ENCODE data around the gene CASP3.
"Not testable (repeated sequence)": the region's sequence is repeated elsewhere in the genome, so short reads cannot be mapped to it uniquely, and the experiment has no call there.

CASP3 gene

DNA sequence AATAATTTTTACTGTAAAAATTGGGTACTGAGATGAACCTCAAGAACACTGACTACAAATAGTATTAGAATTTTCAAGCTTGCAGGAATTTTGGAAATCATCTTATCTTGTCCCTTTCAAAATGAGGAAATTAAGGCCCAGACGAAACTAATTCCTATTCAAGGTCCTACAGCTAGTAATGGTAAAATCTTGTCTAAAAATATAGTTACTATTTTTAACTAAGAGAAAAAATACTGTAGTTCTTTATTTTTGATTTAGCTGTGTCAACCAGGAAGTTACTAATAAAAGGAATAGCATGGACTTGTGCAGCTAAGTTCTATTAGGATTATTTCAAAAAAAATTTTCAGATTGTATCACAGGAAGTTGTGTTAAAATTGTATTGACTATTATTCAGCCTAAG is 13.0 kb upstream of the CASP3 start:
- DNase-seq = no peak

DNA sequence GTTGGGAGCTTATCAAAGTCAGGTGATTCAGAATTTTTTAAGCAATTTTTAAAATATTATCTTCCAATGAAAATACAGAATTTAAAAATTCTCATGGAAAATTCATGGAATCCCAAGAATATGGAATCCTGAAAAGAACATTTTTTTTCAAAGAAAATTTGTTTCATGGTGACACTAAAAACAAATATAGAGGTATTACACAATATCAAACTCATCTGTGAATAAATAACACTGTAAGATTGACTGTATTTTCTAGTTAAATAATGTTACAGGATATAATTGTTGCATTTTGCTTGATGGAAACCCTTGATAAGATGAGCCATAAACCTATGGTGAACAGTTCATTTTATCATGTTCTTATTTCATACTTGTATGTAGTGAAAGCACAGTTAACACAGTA is 11.7 kb upstream of the CASP3 start:
- no peak for DNase-seq

DNA sequence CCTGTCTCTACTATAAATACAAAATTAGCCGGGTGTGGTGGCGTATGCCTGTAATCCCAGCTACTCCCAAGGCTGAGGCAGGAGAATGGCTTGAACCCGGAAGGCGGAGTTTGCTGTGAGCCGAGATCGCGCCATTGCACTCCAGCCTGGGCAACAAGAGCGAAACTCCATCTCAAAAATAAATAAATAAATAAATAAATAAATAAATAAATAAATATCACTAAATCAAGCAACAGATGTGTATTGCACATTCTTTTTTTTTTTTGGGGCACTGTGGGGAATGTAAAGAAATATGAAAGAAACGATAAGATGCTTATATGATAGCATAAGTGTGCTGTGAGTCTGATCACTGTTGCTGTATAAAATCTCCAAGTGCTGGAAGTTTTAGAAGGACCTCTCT is 8.6 kb upstream of the CASP3 start:
- not testable (repeated sequence) for DNase-seq

DNA sequence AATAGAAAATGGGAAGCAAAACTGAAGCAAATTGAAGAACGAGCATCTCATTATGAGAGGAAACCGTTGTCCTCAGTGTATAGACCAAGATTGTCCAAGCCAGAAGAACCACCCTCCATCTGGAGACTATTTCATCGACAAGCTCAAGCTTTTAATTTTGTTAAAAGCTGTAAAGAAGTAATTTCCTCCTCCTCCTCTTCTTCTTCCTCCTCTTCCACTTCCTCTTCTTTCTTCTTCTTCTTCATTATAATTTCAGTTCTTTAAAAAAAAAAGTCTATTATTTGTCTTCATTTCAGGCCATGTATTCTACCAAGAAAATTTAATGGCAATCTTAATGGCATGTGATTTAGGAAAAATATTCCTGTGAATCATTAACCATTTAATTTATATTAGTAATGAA is 7.9 kb upstream of the CASP3 start:
- DNase-seq = no peak

DNA sequence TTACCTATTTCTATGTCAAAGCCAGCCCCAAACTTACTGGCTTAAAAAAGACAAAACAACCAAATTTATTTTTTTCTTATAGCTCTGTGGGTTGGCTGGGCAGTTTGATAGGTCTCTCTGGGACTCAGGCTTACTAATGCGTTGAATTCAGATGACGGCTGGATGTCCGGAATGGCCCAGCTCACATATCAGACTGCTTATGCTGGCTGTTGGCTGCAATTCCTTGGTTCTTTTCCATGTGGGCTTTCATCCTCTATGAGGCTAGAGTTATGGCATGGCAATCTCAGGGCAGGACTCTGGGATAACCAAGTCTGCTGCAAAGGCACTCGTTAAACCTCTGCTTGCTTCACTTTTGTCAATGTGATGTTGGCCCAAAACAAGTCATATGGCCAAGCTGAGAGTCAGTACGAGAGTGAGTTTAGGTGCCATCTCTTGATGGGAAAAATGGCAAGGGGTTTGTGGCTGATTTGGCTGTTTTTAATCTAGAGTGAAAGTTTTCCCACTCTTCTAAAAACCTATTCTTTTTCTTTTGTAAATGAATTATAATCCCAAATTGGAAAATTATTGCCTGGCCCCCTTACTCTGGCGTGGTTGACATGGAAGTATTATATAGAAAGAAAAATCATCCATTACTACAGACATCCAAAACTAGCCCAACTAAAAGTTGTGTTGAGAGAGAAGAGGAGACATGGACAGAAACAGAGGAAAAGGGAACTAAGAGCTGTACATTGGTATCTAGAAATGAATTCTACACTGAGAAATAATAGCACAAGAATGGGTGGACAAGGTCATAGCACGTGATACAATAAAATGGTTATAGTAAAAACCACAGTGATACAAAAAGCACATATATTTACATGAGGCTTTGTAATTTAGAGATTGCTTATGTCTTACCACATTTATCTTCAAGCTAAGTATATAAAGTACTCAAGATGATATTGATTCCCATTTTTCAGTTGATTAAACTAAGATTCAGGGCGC is 6.9 kb upstream of the CASP3 start:
- DNase-seq = no peak

DNA sequence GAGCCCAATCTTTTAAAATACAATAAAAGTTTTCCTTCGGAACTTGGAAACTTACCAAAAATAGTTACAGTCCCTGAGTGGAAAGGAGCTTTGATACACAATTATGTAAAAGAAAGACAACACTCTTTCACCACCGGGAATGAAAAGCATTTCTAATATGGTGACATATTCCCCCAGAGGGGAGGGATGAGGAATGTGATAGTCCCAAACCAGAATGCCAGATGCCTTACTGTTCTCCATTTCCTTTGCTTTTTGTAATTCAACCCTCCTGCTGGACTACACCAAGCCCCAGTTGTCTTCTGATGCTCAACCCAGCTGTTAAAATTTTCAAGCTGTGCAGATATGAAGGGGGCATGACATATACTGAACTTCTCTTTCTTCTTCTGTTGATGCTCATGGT is 4.4 kb upstream of the CASP3 start:
- DNase-seq = no peak

DNA sequence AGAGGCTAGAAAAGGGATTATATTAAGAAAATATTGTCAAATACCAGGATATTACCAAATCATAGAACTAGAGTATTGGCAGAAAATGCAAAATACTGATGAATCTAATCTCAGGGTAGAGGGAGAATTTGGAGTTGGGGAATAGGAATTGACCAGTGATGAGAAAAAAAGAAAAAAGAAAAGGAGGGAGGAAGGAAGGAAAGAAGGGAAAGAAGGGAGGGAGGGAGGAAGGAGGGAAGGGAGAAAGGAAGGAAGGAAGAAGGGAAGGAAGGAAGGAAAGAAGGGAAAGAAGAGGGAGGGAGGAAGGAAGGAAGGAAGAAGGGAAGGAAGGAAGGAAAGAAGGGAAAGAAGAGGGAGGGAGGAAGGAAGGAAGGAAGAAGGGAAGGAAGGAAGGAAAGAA is 3.4 kb upstream of the CASP3 start:
- DNase-seq = not testable (repeated sequence)

DNA sequence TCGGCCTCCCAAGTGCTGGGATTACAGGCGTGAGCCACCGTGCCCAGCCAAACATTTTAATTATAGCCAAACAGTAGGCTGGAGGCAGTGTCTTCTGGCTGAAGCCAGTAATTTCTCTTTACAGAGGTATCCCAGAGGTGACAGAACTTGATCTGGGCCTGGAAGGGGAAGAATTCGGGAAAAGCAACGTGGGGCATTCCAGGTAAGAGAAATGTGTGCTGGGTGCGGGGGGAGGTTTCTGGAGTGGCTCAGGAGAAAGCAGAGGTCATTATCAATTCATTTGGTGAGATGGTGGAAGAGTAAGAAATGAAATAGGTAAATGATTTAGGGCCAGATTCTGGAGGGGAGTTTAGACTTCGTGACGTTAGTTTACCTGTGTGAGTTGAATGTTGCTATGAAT is 2.7 kb upstream of the CASP3 start:
- no peak for DNase-seq

DNA sequence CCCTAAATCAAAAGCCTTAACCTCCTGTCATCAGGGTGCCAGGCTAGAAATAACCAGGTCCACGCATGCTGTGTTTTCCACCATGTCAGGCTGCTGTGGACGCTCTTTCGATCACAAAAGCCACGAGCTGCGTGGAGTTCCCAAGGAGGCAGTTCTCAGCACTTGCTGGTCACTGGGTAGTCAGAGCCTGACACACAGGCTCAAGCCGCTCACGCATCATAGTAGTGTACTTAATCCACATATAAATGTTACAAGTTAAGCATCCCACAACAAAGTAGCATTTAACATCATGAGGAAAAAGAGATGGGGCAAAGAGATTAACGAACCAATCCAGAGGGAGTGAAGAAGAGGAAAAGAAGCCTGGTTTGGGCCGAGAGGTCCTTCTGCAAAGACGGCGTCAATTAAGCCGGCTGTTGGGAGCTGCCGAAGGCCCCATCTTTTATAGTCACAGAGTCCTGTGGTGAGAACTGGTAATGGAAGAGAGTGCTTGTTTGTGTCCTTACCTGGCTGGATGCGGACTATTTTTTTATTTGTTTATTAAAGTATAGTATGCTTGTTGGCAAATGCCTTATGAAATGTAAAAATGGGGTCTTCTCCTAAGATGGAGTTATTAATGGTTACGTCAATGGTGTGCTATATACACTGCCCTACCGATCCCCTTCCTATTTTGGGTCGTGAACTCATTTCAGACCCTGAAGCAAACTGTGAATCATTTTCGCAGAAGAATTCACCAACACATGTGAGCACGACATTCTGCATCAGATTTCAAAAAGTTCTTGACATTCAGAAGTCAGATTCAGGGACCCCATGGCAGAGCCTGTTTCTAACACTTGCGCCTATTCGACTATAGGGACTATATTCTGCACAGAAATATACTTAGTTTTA is 966 bp upstream of the CASP3 start:
- DNase-seq = no peak

DNA sequence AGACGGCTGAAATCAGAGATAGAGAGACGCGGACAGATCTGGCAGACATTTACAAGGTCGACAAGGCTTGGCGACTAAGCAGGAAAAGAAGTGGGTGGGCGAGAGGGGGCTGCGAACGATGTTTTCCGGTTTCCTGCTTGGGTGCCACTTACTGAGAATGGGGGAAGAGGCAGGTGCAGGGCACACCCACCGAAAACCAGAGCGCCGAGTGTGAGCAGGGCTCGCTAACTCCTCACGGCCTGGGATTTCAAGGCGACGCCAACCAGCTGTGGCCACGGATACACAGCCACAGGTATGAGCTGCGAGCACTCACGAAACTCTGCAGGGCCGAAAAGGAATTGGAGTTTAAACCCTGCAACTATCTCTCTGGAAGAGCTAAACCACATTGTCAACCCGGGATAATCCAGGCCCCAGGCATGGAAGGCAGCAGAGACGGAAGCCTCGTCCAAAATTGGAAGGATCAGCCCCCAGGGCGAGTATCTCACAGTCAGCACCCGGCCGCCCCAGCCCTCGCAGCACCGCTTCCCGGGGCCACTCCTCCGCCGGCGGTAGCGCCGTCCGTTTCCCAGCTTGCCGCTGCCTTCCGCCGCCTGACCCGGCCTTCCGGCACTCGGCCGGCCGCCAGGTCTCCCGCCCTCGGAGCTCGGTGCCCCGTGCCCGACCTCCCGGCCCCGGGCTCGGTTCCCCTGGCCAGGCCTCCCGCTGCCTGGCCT is 778 bp downstream of the CASP3 start:
- peak; percentile 62 for DNase-seq

DNA sequence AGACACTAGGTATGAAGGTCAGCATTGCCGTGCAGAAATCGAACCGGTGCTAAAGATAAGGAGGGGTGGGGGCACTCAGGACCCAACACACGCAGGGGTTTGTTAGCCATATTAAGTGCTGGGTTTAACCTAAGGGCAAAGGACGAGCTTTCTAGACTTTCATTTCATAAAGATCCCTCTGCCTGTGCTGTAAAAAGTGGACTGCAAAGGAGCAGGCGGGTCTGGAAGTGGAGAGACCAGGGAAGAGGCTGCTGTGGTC is 1.3 kb downstream of the CASP3 start:
- no peak for DNase-seq

DNA sequence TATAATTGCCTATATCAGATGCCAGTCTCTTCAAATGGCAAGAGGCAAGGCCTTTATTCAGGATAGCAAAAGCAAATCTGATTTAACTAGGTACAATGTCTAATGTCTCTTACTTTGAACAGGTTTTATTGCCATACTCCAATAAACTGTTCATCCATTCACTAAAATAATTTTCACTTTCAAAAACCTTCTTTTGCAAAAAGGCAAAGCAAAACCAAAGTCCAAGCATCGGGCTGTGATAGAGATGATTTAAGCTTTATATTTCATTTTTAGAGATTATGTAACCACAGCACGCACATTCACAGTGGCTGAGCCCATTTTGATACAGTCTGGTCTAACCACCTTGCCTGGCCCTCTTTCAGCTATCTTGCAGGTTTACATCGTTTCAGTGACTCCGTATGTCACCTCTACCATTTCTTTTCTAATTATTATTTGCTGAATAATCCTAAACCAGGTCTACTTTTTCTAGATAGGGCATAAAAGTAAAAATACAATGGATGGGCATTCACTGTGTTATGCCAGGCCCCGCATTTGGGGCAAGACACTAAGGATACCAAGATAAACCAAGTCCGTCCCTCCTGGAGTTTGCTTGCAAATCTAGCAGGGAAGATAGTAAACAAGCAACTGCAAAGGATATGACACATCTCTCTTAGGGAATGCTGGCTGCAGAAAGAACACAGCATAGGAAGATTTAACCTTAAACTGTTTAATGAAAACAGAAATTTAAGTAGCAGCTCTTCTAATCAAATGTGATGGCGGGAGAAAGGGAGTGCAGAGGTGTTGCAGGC is 1.8 kb downstream of the CASP3 start:
- DNase-seq = no peak

DNA sequence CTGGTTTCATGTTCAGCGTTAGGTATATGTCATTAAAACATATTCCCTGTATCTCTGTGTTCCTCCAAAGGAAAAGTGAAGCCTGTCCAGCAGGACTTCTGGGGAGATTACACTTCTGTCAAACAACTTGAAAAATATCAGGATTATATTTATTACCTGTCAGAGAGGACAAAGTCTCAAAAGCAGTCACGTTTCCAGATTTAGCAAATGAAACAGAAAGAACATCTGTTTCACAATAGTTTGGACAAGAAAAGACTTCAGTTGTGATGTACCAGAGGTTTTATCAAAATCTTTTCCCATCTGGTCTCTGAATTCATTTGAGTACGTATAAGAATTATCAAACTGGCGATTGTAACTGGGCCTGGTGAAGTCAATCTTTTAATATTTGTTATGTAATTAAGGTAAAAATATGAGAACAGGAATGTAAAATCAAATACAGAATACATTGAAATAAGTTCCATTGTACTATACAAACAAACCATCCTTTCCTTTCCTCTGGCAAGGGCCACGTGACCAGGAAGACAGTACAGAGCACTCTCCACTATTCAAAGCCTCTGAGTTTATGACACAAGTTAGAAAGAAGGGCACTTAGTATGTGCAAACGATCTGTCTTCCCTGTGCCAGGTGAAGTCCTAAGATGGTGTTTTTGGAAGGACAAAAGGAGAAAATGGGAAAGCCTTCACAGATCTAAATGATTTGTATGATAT is 3.2 kb downstream of the CASP3 start:
- no peak for DNase-seq

DNA sequence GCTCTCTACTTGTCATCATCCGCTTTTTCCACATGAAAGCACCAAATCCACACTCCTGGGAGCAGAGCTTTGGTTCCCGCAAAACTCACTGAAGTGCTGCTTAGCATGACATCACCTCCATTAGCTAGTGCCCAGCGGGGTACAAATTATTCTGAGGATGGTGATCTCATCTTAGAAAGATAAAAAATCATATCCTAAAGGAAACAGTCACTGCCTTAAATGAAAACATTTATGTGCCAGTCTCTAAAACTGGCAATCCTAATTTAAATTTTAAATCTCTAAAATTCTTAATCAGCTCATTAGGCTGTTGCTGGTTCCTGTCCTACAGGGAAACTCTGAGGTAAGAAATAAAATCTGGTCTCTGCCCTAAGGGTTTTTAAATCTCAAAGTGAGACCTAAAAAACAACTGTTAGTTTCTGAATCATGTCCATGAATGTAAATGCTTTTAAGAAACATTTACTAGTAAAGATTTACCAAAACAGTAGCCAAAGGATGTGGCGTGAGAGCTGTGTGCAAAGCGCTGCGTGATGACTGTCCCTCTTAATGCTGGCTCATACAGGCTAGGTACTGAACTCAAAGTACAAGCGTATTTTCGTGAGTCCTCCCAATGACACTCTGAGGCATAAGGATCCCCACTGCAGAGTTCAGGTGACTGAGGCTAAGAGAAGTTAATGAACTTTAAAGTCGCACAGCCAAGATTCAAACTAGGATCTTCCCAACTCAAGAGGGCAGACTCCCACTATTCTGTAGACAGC is 4.5 kb downstream of the CASP3 start:
- DNase-seq = no peak

DNA sequence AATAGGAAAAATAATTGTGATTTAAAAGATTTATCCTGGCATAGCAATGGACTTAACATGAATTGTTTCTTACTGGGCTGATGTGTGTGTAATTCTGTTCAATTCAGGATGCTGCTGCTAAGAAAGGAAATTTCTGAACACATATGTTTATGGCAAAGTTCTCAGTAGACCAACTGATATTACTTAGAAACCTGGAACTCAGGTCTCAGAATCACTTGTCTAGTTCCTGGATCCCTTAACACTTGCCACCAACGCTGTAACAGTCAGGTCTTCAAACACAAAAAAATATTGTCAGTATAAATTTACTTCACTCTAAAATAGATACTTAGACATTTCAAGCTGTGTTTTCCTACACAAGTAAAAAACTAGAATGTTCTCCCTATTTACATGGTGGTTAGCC is 5.5 kb downstream of the CASP3 start:
- DNase-seq = no peak

DNA sequence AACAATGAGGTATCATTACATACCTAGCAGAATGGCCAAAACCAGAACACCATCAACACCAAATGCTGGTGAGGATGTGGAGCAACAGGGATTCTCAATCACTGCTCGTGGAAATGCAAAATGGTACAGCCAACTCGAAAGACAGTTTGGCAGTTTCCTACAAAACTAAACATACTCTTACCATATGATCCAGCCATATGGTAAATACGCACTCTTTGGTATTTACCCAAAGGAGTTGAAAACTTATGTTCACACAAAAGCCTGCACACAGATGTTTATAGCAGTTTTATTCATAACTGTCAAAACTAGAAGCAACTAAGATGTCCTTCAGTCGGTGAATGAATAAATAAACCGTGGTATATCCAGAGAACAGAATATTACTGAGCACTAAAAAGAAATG is 7.8 kb downstream of the CASP3 start:
- no peak for DNase-seq

DNA sequence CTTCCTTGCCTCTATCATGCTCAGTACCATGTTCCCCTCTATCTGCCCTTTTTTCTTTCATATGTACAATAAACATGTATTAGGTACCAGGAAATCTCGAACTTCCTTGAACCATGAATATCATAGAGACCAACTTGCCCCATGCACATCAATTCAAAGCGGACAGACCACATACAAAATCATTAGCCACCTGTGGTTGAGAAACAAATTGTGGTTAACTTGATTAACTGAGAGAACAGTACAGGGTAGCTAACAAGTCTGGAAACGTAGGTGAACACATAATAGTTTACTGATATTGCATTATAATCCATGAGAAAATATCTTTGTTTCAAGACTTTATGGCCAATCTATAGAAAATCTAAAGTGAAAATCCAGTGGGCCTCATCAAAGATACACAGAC is 8.2 kb downstream of the CASP3 start:
- DNase-seq = no peak

DNA sequence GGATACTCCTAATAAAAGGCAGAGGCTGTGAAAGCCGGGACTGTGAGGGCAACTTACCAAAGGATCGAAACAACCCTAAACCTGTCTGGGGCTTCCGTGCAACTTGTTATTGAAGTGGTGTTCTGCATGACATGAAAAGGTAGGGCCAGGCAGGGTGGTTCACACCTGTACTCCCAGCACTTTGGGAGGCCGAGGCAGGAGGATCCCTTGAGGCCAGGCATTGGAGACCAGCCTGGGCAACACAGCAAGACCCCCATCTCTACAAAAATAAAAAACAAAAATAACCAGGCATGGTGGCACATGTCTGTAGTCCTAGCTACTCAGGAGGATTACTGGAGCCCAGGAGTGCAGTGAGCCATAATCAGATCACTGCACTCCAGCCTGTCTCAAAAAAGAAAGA is 12.3 kb downstream of the CASP3 start:
- no peak for DNase-seq

DNA sequence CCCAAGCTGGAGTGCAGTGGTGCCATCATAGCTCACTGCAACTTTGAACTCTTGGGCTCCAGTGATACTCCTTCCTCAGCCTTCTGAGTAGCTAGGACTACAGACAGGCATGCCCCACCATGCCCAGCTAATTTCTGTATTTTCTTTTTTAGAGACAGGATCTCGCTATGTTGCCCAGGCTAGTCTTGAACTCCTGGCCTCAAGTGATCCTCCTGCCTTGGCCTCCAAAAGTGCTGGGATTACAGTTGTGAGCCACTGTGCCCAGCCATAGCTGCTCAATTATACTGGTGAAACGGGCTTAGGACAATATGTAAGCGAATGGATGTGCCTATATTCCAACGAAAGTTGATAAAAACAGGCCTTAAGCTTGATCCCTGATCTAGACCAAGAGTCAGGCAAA is 13.1 kb downstream of the CASP3 start:
- DNase-seq = no peak

DNA sequence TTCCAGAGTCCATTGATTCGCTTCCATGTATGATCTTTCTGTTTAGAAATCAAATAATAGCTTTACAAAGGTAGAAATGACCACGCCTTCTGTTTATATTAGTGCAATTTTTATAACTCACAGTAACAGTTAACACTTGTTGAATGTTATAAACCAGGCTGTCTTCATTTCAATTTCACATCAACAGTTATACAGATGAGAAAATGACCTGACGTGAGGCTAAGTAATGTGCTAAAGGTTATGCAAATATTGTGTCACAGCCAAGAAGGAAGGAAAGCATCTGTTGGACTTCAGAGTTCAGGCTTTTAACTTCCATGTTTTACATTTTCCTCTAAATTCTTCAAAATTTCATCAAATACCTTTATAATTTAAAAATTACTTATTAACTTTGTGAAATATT is 13.9 kb downstream of the CASP3 start:
- DNase-seq = no peak

DNA sequence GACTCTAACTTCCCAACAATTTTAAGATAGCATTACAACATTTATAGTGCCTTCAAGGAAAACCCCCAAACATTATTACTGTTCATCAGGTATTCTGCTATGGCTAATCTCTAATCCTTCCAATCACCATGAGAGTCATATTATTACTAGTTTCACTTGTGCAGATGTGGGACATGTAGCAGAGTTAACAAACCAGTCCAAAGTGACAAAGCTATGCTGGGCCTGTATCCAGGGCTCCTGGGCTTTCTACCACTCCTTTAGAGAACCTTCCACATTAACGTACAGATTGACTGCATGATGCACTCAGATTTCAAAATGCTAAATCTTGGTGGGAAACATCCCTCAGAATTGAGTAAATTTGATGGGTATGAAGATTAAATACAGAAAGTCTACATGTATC is 16.4 kb downstream of the CASP3 start:
- no peak for DNase-seq

Measured in CD4-positive, alpha-beta T cell treated with Interleukin-17A for 4 hours (primary cell).